Measurements from ENCODE around the gene ACRBP. TPM values are rescaled to one million over a fixed set of nuclear protein-coding genes. Genes with fewer than 3 reads are reported as not detected.
A peak's percentile ranks its signal among the peaks of the same experiment; 100 is the strongest.

Gene ACRBP
- total and polyA plus RNA-seq, 11 donors: 0.32 to 7.2 (median 0.74) TPM; not detected in 1

DNA sequence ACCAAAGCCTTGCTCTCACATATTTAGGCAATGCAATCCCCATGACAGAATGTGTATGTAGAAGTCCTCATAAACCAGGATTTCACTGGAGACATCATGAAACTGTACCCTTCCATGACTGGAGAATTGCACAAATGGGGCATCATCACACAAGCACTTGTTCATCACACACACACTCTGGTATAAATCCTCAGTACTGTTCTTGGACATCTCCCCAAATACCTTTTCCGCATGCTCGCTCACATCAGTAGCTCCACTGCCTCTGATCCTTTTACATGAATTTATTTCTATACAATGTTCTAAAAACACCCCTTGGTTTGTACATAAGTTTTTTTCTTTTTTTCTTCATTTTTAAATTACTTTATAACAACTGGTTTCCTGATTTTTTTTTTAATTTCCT, 19.0 kb upstream of the ACRBP start:
- 91 to 99% (median 97%) methylated on average over 2 of the region's 2 CpGs for WGBS, 4 donors
- no peak for ATAC-seq
- Histone ChIP-seq H3K4me1 (peaks cover 0 to 21% (median 12%) of the 10 kb centered on the region in 12 donors), H3K36me3 (peaks cover 0 to 58% (median 50%) of the 10 kb centered on the region in 9 donors), H3K27me3 (no peaks in the 10 kb centered on the region), H3K27ac (no peak overlapping the region), H3K9me3 (no peaks in the 10 kb centered on the region), H3K4me3 (no peak overlapping the region)
- TF ChIP-seq CTCF (IDR thresholded peaks at IDR 0.05): no peak
- no peak for TF ChIP-seq POLR2A (IDR thresholded peaks at IDR 0.05)
- DNase-seq: no peak
- intact Hi-C loops (cut with DNase I): loop anchor here in 2 of 10 donors (10.0 kb wide), 2 partner anchors 51 to 59 kb away; partner anchors contain the start of gene COPS7A (in 1 of the 2)

GRCh38 chr12:6664902-6665301, 17.7 kb upstream of the ACRBP start:
- WGBS, 4 donors: 88 to 92% (median 90%) methylated on average over 2 of the region's 2 CpGs
- no peak for DNase-seq

GRCh38 chr12:6662906-6663742, 15.9 kb upstream of the ACRBP start, which contains the start of gene ING4:
Gene ING4, minus strand, starts transcription at chr12:6663119. Its CDS starts 18 bp downstream, at chr12:6663101.
- WGBS, 4 donors: 2 to 3% (median 3%) methylated on average over 37 of the region's 37 CpGs
- TF ChIP-seq POLR2A (IDR thresholded peaks at IDR 0.05) (no peak), CTCF (IDR thresholded peaks at IDR 0.05) (no peak)
- Histone ChIP-seq H3K27ac (peak within 1 kb of the TSS; percentile 51 to 90 (median 78)), H3K9me3 (no peaks in the 10 kb centered on the region), H3K4me1 (peaks cover 0 to 24% (median 12%) of the 10 kb centered on the region in 12 donors), H3K4me3 (peak within 1 kb of the TSS; percentile 40 to 86 (median 74)), H3K36me3 (peaks cover 0 to 47% (median 30%) of the 10 kb centered on the region in 9 donors), H3K27me3 (no peaks in the 10 kb centered on the region)
- intact Hi-C loops (cut with DNase I): loop anchor here in 9 of 10 donors (1.0 to 10.0 kb wide), 10 partner anchors 16 to 62 kb away; partner anchors contain the start of genes ZNF384 (in 8 of the 9), COPS7A (in 2 of the 9) and ACRBP (in 1 of the 9)
- ATAC-seq (peak; percentile 99 to 100 (median 100)), DNase-seq (peak; percentile 97 to 99 (median 98))

More at GRCh38 chr12:6664902-6665301, 17.7 kb upstream of the ACRBP start:
- Histone ChIP-seq H3K27me3 (no peaks in the 10 kb centered on the region), H3K27ac (no peak overlapping the region), H3K4me3 (no peak overlapping the region), H3K36me3 (peaks cover 0 to 47% (median 37%) of the 10 kb centered on the region in 9 donors), H3K9me3 (no peaks in the 10 kb centered on the region), H3K4me1 (peaks cover 0 to 24% (median 12%) of the 10 kb centered on the region in 12 donors)
- no peak for ATAC-seq
- intact Hi-C loops (cut with DNase I): loop anchor here in 6 of 10 donors (1.0 to 10.0 kb wide), 5 partner anchors 22 to 60 kb away; partner anchors contain the start of gene COPS7A (in 1 of the 6)
- TF ChIP-seq POLR2A (IDR thresholded peaks at IDR 0.05): no peak
- TF ChIP-seq CTCF (IDR thresholded peaks at IDR 0.05): no peak

- Histone ChIP-seq H3K4me1 (peaks cover 0 to 24% (median 12%) of the 10 kb centered on the region in 12 donors), H3K27me3 (no peaks in the 10 kb centered on the region), H3K4me3 (peak overlapping the region; percentile 40 to 86 (median 74)), H3K36me3 (peaks cover 0 to 47% (median 28%) of the 10 kb centered on the region in 9 donors), H3K9me3 (no peaks in the 10 kb centered on the region), H3K27ac (peak overlapping the region in 11 of 12 donors; percentile 58 to 90 (median 71))
- TF ChIP-seq CTCF (IDR thresholded peaks at IDR 0.05) (no peak), POLR2A (IDR thresholded peaks at IDR 0.05) (no peak)
- 0 to 1% (median 1%) methylated on average over 10 of the region's 10 CpGs for WGBS, 4 donors
- DNase-seq: no peak
- intact Hi-C loops (cut with DNase I): loop anchor here in 8 of 10 donors (2.0 to 10.0 kb wide), 8 partner anchors 16 to 62 kb away; partner anchors contain the start of genes COPS7A (in 2 of the 8), ACRBP (in 1 of the 8) and ZNF384 (in 1 of the 8)
- ATAC-seq: peak; percentile 21 to 57 (median 34)
Observed at GRCh38 chr12:6662602-6662905, 15.3 kb upstream of the ACRBP start.
